DND-41 (cell line): ENCODE measurements around the gene MKNK2.

Experiments
- ATAC-seq: fragments of 200-7000 bp; cut with Tn5 transposase; 3 replicates; pipeline ENCODE4 v1.9.1; 2021; ENCODE audit warnings: low read depth; ENCODE audit not compliant: insufficient read depth
- DNase-seq: peaks from one replicate; pipeline ENCODE4 v3.0.0-alpha.2; 2020
- H2AFZ ChIP-seq: 2 replicates; pipeline ENCODE4 v1.6.0; 2012; ENCODE audit warnings: low read depth, low read length
- H3K27ac ChIP-seq: 2 replicates; pipeline ENCODE4 v1.5.1; 2012; ENCODE audit warnings: low read length, inconsistent platforms
- H3K27me3 ChIP-seq: fragments of 200-600 bp; sonication (generic); 2 replicates; pipeline ENCODE4 v1.6.0; 2012; ENCODE audit warnings: low read length, mild to moderate bottlenecking, inconsistent platforms; ENCODE audit not compliant: insufficient read depth, poor library complexity
- H3K36me3 ChIP-seq: 2 replicates; pipeline ENCODE4 v1.5.1; 2012; ENCODE audit warnings: low read length, inconsistent platforms; ENCODE audit not compliant: insufficient read depth
- H3K4me1 ChIP-seq: 2 replicates; pipeline ENCODE4 v1.5.1; 2012; ENCODE audit warnings: mild to moderate bottlenecking, low read length; ENCODE audit not compliant: insufficient read depth
- H3K4me2 ChIP-seq: 2 replicates; pipeline ENCODE4 v1.6.0; 2012; ENCODE audit warnings: mild to moderate bottlenecking, moderate library complexity, low read length, inconsistent platforms; ENCODE audit not compliant: insufficient read depth
- H3K4me3 ChIP-seq, 2 experiments: fragments of 200-600 bp in 1 of 2; shearing (Covaris generic) in 1 of 2; 2 replicates each; pipeline ENCODE4 v1.5.1; 2012 to 2016; ENCODE audit warnings: inconsistent platforms in 2 of 2, low read length in 2 of 2, mild to moderate bottlenecking in 2 of 2, low read depth in 1 of 2, moderate library complexity in 1 of 2
- H3K79me2 ChIP-seq: 2 replicates; pipeline ENCODE4 v1.6.0; 2012; ENCODE audit warnings: low read length, inconsistent platforms; ENCODE audit not compliant: insufficient read depth
- H3K9ac ChIP-seq: 2 replicates; pipeline ENCODE4 v1.6.0; 2012; ENCODE audit warnings: low read depth, mild to moderate bottlenecking, inconsistent platforms, low read length, moderate library complexity
- H3K9me3 ChIP-seq: 2 replicates; pipeline ENCODE4 v1.5.1; 2012; ENCODE audit warnings: low read length, moderate library complexity, mild to moderate bottlenecking, inconsistent platforms; ENCODE audit not compliant: insufficient read depth, severe bottlenecking
- H4K20me1 ChIP-seq: 2 replicates; pipeline ENCODE4 v1.6.0; 2012; ENCODE audit warnings: low read length; ENCODE audit not compliant: insufficient read depth
- EZH2 ChIP-seq: IDR thresholded peaks from 3 replicates; pipeline ENCODE4 v1.6.1; 2012; ENCODE audit warnings: borderline replicate concordance, low read depth, mild to moderate bottlenecking, moderate library complexity, low read length, inconsistent platforms; ENCODE audit not compliant: severe bottlenecking
- TF ChIP-seq, protein P1 (sequence below): IDR thresholded peaks from 2 replicates; pipeline ENCODE4 v1.5.1; 2012; ENCODE audit warnings: borderline replicate concordance, low read length, moderate library complexity, mild to moderate bottlenecking; ENCODE audit not compliant: poor library complexity, severe bottlenecking; ENCODE audit errors: extremely low read depth

The MKNK2 gene

GRCh38 chr19:1998712-1999708 is 52.0 kb downstream of the MKNK2 start:
- no peak for TF ChIP-seq EZH2
- TF ChIP-seq, protein P1, sequence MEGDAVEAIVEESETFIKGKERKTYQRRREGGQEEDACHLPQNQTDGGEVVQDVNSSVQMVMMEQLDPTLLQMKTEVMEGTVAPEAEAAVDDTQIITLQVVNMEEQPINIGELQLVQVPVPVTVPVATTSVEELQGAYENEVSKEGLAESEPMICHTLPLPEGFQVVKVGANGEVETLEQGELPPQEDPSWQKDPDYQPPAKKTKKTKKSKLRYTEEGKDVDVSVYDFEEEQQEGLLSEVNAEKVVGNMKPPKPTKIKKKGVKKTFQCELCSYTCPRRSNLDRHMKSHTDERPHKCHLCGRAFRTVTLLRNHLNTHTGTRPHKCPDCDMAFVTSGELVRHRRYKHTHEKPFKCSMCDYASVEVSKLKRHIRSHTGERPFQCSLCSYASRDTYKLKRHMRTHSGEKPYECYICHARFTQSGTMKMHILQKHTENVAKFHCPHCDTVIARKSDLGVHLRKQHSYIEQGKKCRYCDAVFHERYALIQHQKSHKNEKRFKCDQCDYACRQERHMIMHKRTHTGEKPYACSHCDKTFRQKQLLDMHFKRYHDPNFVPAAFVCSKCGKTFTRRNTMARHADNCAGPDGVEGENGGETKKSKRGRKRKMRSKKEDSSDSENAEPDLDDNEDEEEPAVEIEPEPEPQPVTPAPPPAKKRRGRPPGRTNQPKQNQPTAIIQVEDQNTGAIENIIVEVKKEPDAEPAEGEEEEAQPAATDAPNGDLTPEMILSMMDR = no peak
- H3K27me3 ChIP-seq = no peaks in the 10 kb centered on the region
- H3K4me3 ChIP-seq = no peak overlapping the region
- no peak overlapping the region for H2AFZ ChIP-seq
- H4K20me1 ChIP-seq = peaks cover 39% of the 10 kb centered on the region
- H3K9ac ChIP-seq = no peak overlapping the region
- ATAC-seq (no peak), DNase-seq (no peak)
- H3K9me3 ChIP-seq = no peaks in the 10 kb centered on the region
- peaks cover 71% of the 10 kb centered on the region for H3K36me3 ChIP-seq
- H3K27ac ChIP-seq = no peak overlapping the region
- H3K79me2 ChIP-seq = peaks cover 39% of the 10 kb centered on the region
- no peak overlapping the region for H3K4me2 ChIP-seq
- no peaks in the 10 kb centered on the region for H3K4me1 ChIP-seq

- H3K4me1 ChIP-seq = no peaks in the 10 kb centered on the region
- H3K4me3 ChIP-seq = no peak overlapping the region
- H4K20me1 ChIP-seq = peaks cover 41% of the 10 kb centered on the region
- H3K27ac ChIP-seq = no peak overlapping the region
- peaks cover 35% of the 10 kb centered on the region for H3K79me2 ChIP-seq
- H3K9ac ChIP-seq = no peak overlapping the region
- DNase-seq (no peak), ATAC-seq (no peak)
- no peaks in the 10 kb centered on the region for H3K27me3 ChIP-seq
- H3K4me2 ChIP-seq = no peak overlapping the region
- H3K9me3 ChIP-seq = no peaks in the 10 kb centered on the region
- TF ChIP-seq, protein P1 = no peak
- TF ChIP-seq EZH2 = no peak
- no peak overlapping the region for H2AFZ ChIP-seq
- peaks cover 70% of the 10 kb centered on the region for H3K36me3 ChIP-seq
These were observed 53.5 kb downstream of the MKNK2 start for GRCh38 chr19:1997353-1998233.

GRCh38 chr19:1992759-1993260 is 58.2 kb downstream of the MKNK2 start:
- no peaks in the 10 kb centered on the region for H3K9me3 ChIP-seq
- no peak overlapping the region for H3K4me2 ChIP-seq
- no peak for TF ChIP-seq EZH2
- TF ChIP-seq, protein P1 = no peak
- no peak overlapping the region for H3K4me3 ChIP-seq
- no peaks in the 10 kb centered on the region for H3K27me3 ChIP-seq
- H3K27ac ChIP-seq = no peak overlapping the region
- H4K20me1 ChIP-seq = peaks cover 31% of the 10 kb centered on the region
- H3K36me3 ChIP-seq = peaks cover 71% of the 10 kb centered on the region
- no peaks in the 10 kb centered on the region for H3K4me1 ChIP-seq
- DNase-seq = peak; percentile 37
- H3K79me2 ChIP-seq = peaks cover 8% of the 10 kb centered on the region
- no peak overlapping the region for H3K9ac ChIP-seq
- no peak overlapping the region for H2AFZ ChIP-seq
- peak; percentile 47; the same call in 2 of the 3 replicates for ATAC-seq
